Posterior cingulate gyrus (tissue), 11 donors: Measurements from ENCODE around the gene NR0B2.
A peak's percentile ranks its signal among the peaks of the same experiment; 100 is the strongest.

Source experiments
- DNase-seq, 10 donors: peaks; one replicate each; pipeline versions ENCODE4 v3.0.0 to v3.0.0-alpha.2; 2020 to 2021; ENCODE audit warnings: mixed read lengths in 3 of 10
- intact Hi-C: fragments of 100-400 bp; cut with DNase I; formaldehyde crosslinking; loops from one replicate; pipeline ENCODE4 v1.15.1; 2023

Gene NR0B2

DNA sequence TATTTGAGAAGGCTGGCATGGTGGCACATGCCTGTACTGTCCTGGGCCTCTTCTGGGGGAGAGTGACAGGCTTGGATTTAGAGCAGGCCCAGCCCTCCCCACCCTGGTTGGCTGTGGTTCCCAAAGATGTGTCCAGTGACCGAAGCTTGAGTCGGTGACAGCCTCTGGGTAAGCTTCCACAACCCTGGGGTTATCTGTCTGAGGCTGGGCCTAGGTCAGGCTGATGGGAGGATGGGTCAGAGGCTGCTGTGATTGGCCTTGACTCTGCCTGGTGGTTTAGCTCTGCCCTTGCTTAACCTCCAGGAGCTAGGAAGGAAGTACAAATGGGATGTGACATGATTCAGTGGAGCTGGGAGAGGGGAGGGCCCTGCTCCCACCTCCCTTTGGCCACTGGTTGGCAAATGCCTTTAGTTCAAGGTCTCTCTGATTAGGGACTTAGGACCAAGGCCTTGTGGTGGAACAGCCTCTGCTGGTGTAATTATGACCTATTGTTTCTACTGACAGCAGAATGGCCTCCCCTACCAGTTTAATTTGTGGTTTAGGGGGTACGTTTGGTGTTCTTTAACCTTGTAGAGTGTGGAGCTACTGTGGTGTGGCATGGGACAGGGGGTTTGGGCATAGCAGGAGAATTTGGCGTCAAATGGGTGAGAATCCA, 24.4 kb upstream of the NR0B2 start:
- intact Hi-C loops = no loop called here
- peak in 1 of 10 donors; percentile 41 for DNase-seq

DNA sequence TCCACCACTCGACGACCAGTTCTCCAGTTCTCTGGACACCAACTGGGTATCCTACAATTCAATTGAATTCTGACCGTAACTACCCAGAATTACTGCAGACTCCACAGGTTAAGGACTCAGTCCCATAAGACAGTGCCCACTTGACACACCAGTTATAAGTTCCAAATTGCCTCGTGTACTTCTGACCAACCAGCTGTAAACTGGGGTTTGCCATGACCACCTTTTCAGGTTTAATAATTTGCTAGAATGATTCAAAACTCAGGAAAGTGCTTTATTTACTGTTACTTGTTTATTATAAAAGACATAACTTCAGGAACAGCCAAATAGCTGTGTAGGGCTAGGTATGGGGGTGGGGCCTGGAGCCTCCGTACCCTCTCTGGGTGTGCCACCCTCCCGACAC, 23.0 kb upstream of the NR0B2 start:
- intact Hi-C loops = no loop called here
- no peak for DNase-seq

DNA sequence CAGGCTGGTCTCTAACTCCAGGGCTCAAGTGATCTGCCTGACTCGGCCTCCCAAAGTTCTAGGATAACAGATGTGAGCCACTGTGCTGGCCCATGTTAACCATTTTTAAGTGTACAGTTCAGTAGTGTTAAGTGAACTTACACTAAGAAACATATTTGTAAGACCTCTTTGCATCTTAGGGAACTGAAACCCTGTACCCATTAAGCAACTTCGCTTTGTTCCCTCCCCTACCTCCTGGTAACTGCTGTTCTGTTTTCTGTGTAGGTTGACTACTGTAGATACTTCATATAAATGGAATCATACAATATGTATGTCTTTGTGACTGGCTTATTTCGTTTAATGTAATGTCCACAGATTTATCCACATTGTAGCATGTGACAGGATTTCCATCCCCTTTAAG, 18.8 kb upstream of the NR0B2 start:
- intact Hi-C loops = no loop called here

DNA sequence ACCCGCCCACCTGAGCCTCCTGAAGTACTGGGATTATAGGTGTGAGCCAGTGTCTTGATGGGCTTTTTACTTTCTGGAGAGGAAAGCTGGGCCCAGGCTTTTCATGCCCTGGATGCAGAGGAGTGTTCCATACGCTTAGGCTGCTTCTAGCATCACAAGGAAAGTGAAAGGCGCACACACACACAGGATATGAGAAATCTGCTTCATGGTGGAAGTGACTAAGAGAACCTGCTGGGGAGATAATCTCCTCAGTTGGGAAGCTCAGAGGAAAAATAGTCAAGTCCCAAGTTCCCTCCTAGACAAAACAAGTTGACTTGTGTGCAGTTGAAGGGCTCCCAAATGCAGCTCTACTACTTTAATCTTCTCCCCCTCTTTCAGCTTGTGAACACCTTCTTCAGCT, 9.9 kb upstream of the NR0B2 start:
- DNase-seq = peak in 1 of 10 donors; percentile 4
- intact Hi-C loops = no loop called here

More for the DNA sequence above, 18.8 kb upstream of the NR0B2 start:
- DNase-seq = no peak

DNA sequence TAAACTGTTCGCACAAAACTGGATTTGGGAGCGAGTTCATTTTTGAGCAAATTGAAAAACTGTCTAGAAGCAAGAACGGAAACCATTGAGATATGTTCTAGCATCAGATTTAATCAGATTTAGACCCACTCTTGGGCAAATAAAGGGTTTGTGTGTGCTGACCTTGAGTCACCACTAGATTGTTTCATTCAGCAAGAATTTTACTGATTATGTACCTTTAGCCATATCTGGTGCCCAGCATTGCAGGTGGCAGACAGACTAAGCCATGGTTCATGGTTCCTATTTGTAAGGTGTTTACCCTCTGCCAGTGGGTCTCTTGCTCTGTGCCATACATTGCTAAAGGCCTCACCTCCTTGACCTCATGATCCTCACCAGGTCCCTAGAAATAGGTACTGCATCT, 9.1 kb upstream of the NR0B2 start:
- peak in 1 of 10 donors; percentile 7 for DNase-seq
- intact Hi-C loops = no loop called here

DNA sequence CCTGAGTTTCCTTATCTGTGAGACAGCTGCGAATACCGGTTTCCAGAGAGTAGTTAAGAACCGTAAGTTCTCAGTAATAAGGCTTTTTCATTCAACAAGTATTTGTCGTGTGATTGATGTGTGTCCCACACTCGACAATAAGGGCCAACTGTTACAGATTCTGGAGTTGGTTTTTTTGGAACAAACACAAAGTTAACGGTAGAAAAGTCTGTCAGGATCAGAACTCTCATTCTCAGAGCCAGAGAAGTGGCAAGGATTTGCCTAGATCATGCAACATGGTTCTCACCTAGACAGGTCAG, 8.6 kb upstream of the NR0B2 start:
- intact Hi-C loops = no loop called here
- DNase-seq = no peak

DNA sequence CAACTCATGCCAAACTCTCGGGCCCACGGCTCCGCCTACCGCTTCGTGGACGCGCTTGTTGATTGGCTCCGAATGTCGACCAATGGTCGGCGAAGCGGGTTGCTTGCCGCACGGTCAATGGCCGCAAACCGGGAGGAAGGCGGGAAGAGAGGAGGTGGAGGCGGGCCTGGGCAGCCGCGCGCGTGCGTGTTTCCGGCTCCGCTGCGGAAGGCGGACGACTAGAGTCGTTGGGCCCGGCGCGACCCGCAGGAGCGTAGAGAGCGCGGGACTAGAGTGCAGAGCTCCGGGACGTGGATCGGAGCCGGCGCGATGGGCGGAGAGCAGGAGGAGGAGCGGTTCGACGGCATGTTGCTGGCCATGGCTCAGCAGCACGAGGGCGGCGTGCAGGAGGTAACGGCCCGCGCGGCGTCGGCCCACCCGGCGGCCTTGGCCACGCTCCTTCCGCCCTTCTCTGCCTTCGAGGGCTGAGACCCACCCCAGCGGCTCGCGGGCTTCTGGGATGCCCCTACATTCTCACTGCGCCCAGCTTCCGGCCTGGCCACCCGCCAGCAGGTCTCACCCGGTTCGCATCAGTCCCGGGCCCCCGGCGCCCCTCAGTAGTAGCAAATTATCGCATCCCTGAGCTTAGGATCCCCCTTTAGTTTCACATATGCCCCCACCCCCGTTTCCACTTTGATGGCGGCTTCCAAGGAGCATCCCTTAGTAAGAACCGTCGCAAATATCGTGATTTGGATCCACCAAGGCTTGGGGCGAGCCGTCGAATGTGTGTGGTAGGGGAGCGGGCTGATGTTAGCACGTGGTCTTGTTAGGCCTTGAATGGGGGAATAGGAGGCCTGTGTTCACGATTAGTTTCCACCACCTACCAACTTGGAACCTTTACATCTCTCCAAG, 8.0 kb upstream of the NR0B2 start, which contains the start of gene NUDC:
NUDC (plus strand) TSS at position 204 of the 891 bp plus-strand sequence; CDS start at position 310, 106 bp downstream.
- peak; percentile 97 to 100 (median 98) for DNase-seq

DNA sequence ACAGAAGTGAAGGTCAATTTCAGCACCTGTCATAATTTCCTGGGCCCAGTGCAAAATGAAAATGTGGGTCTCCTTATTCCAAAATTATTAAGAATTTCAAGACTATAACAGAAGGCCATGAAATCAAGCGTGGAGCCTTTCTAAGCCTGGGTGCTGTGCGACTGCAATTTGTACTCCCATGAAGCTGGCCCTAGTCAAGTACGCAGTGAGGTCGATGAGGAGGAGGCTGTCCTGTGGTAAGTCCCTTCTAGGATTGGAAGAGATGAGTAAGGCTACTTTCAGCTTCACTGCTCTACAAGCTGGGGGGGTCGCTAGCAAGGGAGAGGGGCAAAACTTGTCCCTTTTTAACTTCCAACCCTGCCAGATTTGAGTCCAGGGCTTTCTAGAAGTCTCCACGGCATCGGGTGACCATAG, 7.4 kb upstream of the NR0B2 start:
- no peak for DNase-seq
- intact Hi-C loops = no loop called here

More for the DNA sequence above, 8.0 kb upstream of the NR0B2 start, which contains the start of gene NUDC:
- intact Hi-C loops = no loop called here

DNA sequence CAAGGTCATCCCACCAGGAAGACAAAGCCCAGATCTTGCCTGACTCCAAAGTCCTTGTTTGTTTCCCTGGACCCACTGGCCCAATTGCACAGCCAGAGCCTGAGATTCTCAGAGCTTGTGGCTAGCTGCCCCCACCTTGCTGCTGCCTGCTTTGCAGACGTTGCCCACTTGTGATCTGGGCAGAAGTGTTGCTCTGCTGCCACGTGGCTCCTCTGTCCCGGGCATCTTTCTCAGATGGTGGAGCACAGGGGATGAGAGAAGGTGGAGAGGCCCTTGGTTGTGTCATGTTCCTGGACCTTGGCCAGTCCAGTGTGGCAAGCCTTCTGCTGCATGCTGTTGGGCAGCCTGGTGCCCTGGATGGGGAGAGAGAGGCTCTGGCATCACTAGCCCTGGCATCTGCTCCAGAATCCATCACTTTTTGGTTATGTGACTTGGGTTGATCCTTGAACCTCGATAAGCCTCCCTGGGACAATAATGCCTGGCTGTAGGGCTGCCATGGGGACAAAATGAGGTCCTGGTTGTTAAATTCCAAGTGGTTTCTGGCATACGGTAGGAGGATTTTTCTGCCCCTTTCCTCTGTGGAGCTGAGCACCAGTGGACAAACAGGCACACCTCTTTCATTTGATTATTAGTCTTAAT, 1.5 kb upstream of the NR0B2 start:
- intact Hi-C loops = no loop called here
- DNase-seq = peak in 2 of 10 donors; percentile 20 to 26

DNA sequence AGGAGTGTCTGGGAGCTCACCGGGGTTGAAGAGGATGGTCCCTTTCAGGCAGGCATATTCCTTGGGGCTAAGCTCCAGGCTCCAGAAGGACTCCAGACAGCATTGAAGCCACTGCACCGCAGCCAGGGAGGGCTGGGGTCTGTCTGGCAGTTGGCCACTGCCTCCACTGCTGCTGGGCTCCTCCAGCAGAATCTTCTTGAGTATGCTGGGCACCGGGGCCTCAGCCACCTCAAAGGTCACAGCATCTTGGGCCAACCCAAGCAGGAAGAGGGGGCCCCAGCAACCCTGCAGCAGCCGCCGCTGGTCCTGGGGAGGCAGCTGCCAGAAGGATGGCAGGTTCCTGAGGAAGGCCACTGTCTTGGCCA, 404 bp downstream of the NR0B2 start:
- intact Hi-C loops = no loop called here
- peak in 1 of 10 donors; percentile 50 for DNase-seq

DNA sequence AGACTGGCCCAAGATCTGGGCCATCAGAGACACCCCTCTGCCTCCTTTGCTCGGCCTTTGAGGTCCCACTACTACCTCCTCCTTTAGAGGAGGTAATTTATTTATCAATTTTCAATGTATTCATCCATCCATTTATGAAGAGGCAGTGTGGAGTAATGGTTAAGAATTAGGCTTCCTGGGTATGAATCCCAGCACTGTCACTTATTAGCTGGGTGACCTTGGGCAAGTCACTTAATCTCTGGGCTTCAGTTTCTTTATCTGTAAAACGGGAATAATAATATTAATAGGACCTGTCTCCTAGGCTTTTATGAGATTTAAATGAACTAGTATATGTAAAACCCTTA, 1.7 kb downstream of the NR0B2 start:
- DNase-seq = no peak
- intact Hi-C loops = no loop called here

DNA sequence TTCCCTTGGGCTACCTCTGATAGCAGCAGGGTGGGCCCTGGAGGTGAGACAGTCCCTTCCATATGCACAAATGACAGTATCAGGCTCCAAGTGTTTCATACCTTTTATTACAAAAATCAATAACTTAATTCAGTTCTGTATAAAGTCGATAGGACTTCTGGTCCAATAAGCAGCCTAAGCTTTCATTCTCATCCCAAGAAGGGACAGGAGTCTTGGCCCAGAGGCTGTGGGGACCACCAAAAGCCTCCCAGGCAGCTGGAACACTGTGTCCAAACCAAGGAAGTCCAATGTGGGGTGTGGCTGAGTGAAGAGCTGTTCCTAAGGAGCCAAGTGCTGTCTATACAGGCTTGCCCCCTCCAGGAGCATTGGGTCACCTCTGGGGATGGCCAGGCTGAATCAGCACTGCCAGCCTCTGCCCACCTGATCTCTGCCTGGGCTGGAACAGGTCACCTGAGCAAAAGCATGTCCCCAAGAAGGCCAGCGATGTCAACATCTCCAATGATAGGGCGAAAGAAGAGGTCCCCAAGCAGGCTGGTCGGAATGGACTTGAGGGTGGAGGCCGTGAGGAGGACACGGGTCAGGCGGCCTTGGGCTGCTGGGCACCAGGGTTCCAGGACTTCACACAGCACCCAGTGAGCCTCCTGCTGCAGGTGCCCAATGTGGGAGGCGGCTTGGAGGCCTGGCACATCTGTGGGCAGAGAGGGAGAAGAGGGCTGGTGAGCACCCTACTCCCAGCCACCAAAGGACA, 2.2 kb downstream of the NR0B2 start:
- peak in 1 of 10 donors; percentile 52 for DNase-seq
- intact Hi-C loops = no loop called here

DNA sequence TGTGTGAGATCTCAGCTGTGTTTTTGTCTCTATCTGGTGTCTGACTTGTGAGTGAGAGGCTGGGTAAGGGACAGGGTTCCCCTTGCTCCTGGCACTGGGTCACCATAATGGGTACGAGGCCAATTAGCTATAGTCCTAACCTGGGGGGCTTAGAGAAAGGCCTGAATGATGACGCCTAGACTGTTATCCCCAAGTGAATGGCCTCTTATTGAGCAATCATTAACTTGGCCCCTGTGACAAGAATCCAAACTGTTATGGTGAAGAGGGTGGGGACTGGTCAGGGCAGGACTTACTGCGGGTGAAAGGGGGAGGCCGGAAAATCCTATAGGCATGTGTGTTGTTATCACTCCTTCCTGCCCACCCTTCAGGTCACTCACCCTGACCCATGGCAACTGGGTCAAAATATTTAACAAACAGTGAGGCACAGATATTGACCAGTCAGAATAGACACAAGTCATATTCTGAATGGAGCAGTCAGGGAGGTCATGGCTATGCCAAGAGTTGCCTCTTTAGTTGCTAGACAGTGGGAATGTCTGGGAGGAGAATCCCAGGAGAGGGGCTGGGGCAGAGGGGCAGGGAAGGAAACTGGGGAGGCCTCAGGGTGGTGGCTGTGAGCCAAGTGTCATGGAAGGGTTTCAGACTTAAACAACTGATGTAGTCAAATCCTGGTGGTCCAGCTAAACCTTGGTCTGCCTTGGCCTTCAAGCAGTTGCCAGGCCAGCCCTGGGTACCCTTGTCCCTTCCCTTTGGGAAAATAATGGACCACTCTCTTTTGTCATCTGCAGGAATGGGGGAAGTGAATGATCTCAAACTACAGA, 3.2 kb downstream of the NR0B2 start:
- intact Hi-C loops = no loop called here
- DNase-seq = peak in 1 of 10 donors; percentile 7

DNA sequence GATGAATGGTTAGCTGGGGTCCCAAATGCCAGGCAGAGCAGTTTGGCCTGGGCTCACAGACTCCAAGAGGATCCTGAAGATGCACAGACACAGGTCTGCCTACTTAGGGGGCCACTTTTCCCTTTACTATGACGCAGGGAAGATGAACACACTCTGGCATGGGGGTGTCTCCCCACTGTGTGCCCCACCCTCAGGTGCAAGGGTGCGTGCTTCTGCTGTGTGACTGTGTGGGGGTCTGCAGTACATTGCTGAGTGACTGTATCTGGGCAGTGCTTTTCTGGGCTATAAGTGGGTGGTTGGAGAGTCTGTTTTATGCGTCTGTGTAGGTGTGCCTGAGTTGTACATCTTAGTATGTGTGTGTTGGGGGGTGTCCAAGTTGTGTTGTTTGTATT, 3.8 kb downstream of the NR0B2 start:
- intact Hi-C loops = no loop called here
- peak in 2 of 10 donors; percentile 25 to 82 for DNase-seq

DNA sequence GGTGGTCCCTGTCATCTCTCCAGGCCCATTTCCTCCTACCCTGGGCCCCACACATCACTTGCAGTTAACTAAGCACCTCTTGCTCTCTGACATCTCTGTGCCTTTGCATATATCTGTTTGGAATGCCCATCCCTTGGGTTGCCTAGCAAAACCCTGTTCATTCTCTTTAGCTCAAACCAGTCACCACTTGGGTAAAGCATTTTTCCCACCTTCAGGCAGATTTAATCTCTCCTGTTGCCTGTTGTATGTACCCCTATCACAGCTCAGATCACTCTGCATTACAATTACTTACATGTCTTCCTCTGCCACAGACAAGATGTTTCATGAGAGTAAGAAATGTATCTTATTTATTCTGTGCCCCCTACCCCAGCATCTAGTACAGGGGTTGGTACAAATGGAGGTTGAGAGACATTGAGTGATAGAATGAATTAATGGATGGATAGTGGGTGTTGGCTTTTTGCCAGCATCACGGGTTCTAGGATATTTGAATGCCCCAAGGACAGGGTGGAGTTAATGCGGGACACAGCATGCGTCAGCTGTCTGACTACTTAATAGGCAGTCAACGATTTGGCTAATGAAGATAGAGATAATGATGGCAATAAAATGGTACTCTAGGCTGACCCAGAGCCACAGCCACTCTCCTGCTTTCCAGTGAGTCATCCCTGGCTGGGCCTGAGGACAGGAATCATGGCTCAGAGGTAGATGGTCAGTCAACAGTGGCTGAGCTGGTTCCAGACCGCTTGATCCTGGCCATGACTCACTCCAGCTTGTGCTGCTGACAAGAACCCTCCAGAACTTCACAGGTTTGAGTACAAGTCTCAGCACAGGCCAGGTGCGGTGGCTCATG, 6.5 kb downstream of the NR0B2 start:
- intact Hi-C loops = no loop called here
- DNase-seq = no peak

DNA sequence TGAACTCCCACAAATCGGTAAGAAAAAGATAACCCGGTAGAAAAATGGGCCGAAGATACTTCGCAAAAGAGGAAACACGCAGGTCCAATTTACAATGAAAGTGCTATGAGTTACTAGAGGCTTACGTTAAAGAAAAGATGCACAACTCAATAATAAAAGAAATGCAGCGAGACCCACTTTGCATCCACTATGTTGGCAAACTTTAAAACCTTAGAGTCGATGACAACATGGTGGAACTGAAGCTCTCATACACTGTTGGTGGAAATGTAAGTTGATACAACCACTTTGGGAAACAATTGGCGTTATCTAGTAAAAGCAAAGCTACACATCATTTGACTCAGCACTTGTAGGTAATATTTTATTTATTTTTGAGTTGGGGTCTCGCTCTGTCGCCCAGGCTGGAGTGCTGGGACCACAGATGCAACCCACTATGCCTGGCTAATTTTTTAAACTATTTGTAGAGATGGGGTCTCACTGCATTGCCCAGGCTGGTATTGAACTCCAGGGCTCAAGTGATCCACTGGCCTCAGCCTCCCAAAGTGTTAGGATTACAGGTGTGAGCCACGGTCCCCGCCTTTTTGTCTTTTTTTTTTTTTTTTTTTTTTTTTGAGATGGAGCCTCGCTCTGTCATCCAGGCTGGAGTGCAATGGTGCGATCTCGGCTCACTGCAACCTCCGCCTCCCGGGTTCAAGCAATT, 12.8 kb downstream of the NR0B2 start:
- DNase-seq = peak in 1 of 10 donors; percentile 8
- intact Hi-C loops = no loop called here

DNA sequence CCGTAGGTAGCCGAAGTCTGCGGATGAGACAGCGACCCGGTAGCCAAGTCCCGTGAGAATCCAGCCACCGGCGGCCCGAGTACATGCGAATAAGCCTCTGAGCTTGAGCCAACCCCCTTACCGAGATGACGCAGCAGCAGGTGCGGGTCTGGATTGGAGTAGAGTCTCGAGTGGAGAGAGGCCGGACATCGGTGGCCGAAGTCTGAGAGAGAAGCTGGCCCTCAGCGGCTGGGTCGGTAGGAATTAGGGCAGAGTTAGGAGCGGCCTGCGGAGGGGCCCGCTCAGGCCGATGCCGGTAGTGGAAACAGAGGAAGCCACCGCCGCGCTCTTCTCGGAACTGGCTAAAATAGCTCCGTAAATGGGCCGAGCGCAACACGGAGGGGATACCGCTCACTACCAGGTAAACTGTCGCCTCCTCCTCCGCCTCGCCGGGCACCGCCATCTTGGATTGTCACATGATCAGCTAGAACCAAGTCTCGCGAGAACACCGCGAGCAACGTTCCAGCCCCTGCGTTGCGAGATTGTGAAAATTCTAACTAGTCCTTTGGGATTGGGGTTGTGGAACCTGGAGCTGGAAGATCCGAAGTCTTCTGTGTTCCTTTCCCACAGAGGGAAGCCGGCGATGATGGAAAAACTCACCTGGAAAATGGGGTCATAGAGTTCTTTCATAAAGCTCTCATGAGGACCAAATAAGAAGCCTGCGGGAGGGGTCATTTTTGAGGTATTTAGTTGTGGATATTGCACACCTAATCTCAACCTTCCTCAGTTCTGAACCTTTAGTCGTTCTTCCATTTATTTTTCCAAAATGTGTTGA, 13.6 kb downstream of the NR0B2 start, which contains the start of gene GPATCH3:
GPATCH3 (minus strand) TSS at position 467 of the 814 bp plus-strand sequence; CDS start at position 442, 25 bp downstream.
- peak; percentile 85 to 98 (median 89) for DNase-seq
- intact Hi-C loops = no loop called here
